Loucy (cell line): ENCODE data around the gene CRYM.
A peak's percentile ranks its signal among the peaks of the same experiment; 100 is the strongest.
"Not testable (repeated sequence)": the region's sequence is repeated elsewhere in the genome, so short reads cannot be mapped to it uniquely, and the experiment has no call there.

Source experiments
- H2AFZ ChIP-seq: fragments of 200-600 bp; sonication (generic); 2 replicates; pipeline ENCODE4 v1.6.0; 2016; ENCODE audit warnings: antibody characterized with exemption, mild to moderate bottlenecking, low read length, moderate library complexity
- H3F3A ChIP-seq: fragments of 200-600 bp; 2 replicates; pipeline ENCODE4 v1.6.0; 2016; ENCODE audit warnings: antibody characterized with exemption, low read depth, mild to moderate bottlenecking
- H3K27me3 ChIP-seq: fragments of 200-600 bp; sonication (generic); 2 replicates; pipeline ENCODE4 v1.6.1; 2014; ENCODE audit warnings: low read length, mild to moderate bottlenecking; ENCODE audit not compliant: insufficient read depth, poor library complexity, severe bottlenecking
- H3K36me3 ChIP-seq: fragments of 200-600 bp; sonication (generic); 2 replicates; pipeline ENCODE4 v1.6.1; 2016; ENCODE audit warnings: low read length; ENCODE audit not compliant: insufficient read depth
- H3K4me1 ChIP-seq: fragments of 200-600 bp; sonication (generic); 2 replicates; pipeline ENCODE4 v1.5.1; 2014; ENCODE audit warnings: low read length, mild to moderate bottlenecking; ENCODE audit not compliant: insufficient read depth, poor library complexity, severe bottlenecking
- H3K4me2 ChIP-seq: fragments of 200-600 bp; sonication (generic); 2 replicates; pipeline ENCODE4 v1.6.0; 2014; ENCODE audit warnings: antibody characterized with exemption, low read length, low read depth, mild to moderate bottlenecking; ENCODE audit not compliant: poor library complexity, severe bottlenecking
- H3K4me3 ChIP-seq: fragments of 200-600 bp; sonication (generic); 2 replicates; pipeline ENCODE4 v1.5.1; 2014; ENCODE audit warnings: low read length, mild to moderate bottlenecking, mixed read lengths; ENCODE audit not compliant: poor library complexity, severe bottlenecking
- H3K79me2 ChIP-seq: fragments of 200-600 bp; sonication (generic); 2 replicates; pipeline ENCODE4 v1.6.1; 2014; ENCODE audit warnings: low read length; ENCODE audit not compliant: insufficient read depth
- H3K9ac ChIP-seq: fragments of 200-600 bp; sonication (generic); 2 replicates; pipeline ENCODE4 v1.6.0; 2014; ENCODE audit warnings: mild to moderate bottlenecking, low read depth, low read length, moderate library complexity; ENCODE audit not compliant: poor library complexity, severe bottlenecking
- H3K9me2 ChIP-seq: fragments of 200-600 bp; sonication (generic); replicated peaks from 2 replicates; pipeline ENCODE4 v1.6.1; 2016; ENCODE audit warnings: low read depth, low read length, mixed read lengths
- H3K9me3 ChIP-seq: fragments of 200-600 bp; sonication (generic); 2 replicates; pipeline ENCODE4 v1.6.1; 2014; ENCODE audit warnings: mild to moderate bottlenecking, antibody characterized with exemption, low read length, low read depth; ENCODE audit not compliant: insufficient read depth
- H4K20me1 ChIP-seq: fragments of 200-600 bp; sonication (generic); 2 replicates; pipeline ENCODE4 v1.6.0; 2014; ENCODE audit warnings: antibody characterized with exemption, low read length, mild to moderate bottlenecking; ENCODE audit not compliant: insufficient read depth, poor library complexity, severe bottlenecking
- CTCF ChIP-seq: fragments of 200-600 bp; sonication (generic); conservative IDR thresholded peaks from 2 replicates; pipeline ENCODE4 v1.5.1; 2014; ENCODE audit warnings: mild to moderate bottlenecking, antibody characterized with exemption, low read length
- EZH2phosphoT487 ChIP-seq: fragments of 200-600 bp; IDR thresholded peaks from 2 replicates; pipeline ENCODE4 v1.6.1; 2018; ENCODE audit warnings: antibody characterized with exemption, mild to moderate bottlenecking, moderate library complexity, borderline replicate concordance

Gene CRYM

DNA sequence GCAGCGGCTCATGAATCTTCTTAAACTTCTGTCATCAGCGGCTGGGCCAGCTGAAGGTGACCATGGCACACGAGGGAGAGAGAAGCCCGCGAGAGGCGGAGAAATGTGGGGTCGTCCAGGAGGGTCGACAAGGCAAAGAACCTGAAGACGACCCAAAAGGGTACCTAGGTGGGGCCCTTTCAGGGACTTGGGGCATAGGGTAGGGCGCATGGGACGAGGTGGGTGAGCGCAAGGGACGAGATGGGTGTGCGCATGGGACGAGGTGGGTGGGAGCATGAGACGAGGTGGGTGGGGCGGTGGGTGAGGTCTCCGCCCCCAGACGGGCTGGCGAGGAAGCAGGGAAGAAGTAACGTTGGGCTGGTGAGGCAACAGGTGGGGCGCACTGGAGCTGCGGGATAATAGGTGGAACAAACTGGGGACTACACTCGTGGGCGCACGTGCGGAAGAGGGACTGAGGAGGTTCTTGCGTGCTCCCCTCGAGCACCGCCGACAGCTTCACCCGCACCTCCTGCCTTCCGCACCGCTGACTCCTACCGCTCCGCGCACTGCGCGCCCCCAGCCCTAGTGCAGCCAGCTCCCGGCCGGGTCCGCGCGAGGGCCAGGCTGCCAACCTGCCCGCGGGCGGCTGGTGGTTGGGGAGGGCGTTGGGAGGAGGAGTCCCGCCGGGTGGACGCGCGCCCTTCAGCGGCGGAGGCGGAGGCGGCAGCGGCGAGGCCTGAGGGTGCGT lies 23.2 kb upstream of the CRYM start:
- no peaks in the 10 kb centered on the region for H3K27me3 ChIP-seq
- H3K9ac ChIP-seq = peak overlapping the region; percentile 52

GRCh38 chr16:21300309-21301167 lies 22.4 kb upstream of the CRYM start:
- Histone ChIP-seq H3K27me3 (no peaks in the 10 kb centered on the region), H3K4me3 (peak overlapping the region; percentile 76), H3K79me2 (no peaks in the 10 kb centered on the region), H2AFZ (peak overlapping the region; percentile 96), H3K36me3 (no peaks in the 10 kb centered on the region), H3K9ac (peak overlapping the region; percentile 52), H3K4me1 (peaks cover 9% of the 10 kb centered on the region), H3F3A (no peaks in the 10 kb centered on the region), H3K9me2 (no peaks in the 10 kb centered on the region), H3K4me2 (peak overlapping the region; percentile 73), H4K20me1 (no peaks in the 10 kb centered on the region), H3K9me3 (no peaks in the 10 kb centered on the region)
- TF ChIP-seq CTCF = peak; percentile 83
- TF ChIP-seq EZH2phosphoT487 = no peak

More for the DNA sequence above, 23.2 kb upstream of the CRYM start:
- TF ChIP-seq EZH2phosphoT487 (no peak), CTCF (peak; percentile 41)
- Histone ChIP-seq H3K4me2 (peak overlapping the region; percentile 73), H3K79me2 (no peaks in the 10 kb centered on the region), H3K9me3 (no peaks in the 10 kb centered on the region), H2AFZ (peak overlapping the region; percentile 96), H3K9me2 (no peaks in the 10 kb centered on the region), H3F3A (no peaks in the 10 kb centered on the region), H4K20me1 (no peaks in the 10 kb centered on the region), H3K4me1 (peaks cover 9% of the 10 kb centered on the region), H3K4me3 (peak overlapping the region; percentile 76), H3K36me3 (no peaks in the 10 kb centered on the region)

- H3K4me2 ChIP-seq, H3K9me3 ChIP-seq, H3F3A ChIP-seq, H4K20me1 ChIP-seq, H3K9ac ChIP-seq, H3K4me3 ChIP-seq, H3K9me2 ChIP-seq, H3K36me3 ChIP-seq, H2AFZ ChIP-seq, H3K4me1 ChIP-seq, H3K79me2 ChIP-seq: not testable (repeated sequence)
- H3K27me3 ChIP-seq = peaks cover 27% of the 10 kb centered on the region
Measured at GRCh38 chr16:21289789-21290188, 11.7 kb upstream of the CRYM start.
